Kasumi-1 (cell line): ENCODE measurements around the gene TNFAIP8.

Source experiments
- DNase-seq, 2 experiments: peaks; one replicate each; lab custom pipeline; 2025; lab: John Stamatoyannopoulos, UW

The TNFAIP8 gene

DNA sequence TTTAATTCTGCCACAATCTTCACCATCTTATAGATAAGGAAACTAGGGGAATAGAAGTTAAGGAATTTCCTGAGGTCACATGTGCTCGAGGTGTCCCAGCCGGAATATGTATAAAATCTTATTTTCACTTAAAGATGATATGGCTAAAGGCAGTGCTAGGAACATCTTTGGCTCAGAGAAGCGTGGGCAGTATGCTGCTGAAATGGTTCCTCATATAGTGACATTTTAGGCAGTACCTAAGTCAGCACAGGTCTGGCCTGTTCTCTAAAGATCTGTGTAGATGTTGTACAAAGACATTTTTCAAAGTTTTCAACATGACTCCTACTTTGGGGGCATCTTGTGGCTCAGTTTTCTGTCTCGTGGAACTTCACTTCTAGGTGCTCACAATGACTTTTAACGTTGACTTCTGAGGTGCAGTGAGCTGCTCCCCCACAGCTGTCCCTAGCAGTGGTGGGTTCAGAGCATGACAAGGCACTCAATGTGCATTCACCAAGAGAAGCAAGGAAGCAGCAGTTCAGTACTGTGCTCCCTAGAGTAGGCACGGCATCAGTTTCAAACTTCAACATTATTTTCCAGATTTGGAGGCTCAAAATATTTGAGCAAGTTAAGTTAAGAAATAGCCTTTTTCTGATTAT lies 40.3 kb downstream of the TNFAIP8 start:
- DNase-seq, result no peak

DNA sequence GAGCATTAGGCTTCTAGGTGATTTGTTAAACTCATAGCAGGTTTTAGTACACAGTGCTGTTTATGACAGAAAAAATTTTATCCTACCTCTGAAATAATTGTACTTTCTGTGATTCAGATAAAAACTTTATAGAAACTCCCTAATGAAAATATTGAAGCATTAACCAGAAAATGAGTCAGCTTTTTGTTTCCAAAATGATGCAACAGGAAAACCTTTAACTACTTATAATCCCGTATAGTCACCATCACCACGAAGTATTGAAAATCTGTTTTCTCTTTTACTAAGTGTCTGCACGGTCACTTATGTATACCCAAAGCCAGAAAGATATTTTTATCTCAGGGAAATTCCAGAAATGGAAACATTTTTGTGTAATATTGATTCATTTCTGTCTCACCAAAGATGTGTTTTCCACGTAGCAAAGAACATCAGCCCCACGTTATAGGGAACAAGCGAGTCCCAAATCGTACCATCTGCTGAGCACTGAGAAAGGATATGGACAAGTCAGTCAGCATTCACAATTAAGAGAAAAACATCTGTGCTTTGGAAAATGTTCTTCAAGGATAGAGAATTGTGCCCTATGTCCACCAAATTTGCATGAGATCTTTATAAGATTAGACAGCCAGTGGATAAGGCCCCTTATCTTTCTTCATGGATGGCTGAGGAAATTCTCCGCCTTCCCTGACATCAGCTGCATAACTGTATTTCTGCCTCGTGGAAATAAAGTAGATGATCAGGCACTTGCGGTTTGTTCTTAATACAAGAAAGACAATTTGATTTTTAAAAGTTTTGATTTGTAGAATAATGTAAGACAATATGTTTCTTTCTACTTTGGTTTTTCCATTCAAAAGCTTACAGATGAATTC lies 41.9 kb downstream of the TNFAIP8 start:
- DNase-seq, result no peak

DNA sequence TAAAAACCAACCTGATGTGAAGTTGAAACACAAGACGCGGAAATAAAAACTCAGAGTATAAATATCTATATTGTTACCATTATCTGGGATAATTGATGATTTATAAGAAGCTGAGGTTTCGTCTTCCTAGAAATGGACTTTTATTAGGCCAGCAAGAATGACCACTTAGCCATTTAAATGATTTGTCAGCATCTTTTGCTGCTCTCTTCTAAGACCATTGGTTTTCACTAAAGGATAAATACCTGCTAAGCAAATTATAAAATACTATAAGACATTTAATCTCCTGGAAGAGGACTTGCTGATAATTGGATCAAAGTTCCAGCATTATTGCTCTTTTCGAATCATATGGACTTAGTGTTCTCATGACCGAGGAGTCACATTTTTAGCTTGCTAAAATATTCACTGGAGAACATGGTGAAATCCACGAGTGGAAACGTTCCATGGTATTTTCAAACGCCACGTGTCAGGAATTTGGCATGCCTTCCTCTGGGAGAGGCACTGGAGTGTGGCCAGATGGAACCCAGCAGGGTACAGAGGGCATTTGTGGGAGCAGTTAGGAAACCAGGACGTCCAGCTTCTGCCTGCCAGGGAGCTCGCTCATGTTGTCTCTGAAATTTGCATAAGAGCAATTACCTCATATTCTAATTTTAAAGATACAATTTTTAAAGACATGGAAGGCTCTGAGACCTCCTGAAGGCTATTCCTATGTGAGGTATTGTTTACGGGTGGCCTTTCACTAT lies 43.1 kb downstream of the TNFAIP8 start:
- no peak for DNase-seq

DNA sequence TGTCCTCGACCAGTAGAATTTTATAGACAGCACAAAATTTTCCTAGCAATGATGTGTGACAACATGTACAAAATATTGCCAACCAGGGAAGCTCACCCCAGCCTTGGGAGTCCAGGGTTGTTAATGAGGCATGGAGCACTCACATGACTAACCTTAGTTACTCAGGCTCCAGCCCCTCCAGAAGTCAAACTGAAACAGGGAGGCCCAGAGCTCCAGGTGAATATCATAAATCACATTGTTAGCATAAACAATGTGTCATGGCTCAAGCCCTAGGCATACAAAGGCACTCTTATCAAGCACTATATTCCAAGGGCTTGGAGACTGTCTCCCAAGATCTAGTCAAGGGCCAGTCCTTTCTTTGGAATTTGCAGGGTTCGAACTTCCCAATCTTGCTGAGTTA lies 44.4 kb downstream of the TNFAIP8 start:
- no peak for DNase-seq

DNA sequence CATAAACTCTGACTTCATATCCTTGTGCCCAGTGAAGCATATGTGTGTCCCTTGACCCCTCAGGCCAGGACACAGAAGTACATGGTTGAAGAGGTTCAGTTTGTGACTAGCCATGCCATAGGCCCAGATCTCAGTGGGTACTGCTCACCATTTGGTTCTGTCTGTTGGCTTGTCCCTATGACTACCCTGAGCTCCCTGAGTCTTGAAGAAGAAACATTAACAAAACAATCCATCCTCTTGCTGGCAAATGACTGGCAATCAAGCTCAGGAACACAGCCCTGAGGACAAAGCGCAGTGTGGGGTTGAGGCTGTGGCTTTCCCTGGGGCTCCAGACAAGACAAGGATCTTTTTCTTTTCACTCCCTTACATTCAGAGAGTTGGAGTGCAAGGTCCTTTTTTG lies 46.3 kb downstream of the TNFAIP8 start:
- DNase-seq, result no peak

DNA sequence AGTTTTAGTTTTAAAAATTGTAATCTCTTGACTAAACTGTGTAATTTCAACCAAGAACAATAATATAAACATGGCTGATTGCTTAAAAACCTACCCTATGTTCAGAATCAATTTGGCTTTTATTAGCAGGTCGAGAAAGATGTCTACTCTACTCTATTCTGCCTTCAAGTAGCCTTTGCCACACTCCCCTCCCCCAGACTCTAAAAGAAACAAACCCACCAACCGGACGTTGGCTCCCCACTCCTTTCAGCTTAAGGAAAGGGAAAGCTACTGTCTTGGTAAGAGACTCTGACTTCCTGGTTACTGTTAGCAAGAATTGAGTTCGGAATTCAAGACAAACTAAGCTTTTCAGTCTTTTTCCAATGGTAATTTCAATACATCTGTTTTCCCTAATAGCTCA lies 46.7 kb downstream of the TNFAIP8 start:
- DNase-seq, result no peak

DNA sequence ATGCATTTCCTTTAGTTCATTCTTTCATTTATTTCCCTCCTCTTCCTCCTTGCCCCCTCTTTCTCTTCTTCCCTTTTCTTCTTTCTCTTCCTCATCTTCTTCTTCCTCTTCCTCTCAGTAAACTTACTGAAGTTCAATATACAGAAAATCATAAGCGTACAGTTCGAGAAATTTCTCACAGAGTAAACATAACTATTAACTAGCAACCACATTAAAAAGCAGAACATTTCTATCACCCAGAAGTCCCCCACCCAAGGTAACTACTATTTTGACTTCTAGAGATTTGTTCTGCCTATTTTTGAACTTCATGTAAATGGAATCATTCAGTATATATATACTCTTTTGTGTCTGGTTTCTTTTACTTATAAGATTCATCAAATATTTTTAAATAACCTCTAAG lies 48.2 kb downstream of the TNFAIP8 start:
- no peak for DNase-seq

DNA sequence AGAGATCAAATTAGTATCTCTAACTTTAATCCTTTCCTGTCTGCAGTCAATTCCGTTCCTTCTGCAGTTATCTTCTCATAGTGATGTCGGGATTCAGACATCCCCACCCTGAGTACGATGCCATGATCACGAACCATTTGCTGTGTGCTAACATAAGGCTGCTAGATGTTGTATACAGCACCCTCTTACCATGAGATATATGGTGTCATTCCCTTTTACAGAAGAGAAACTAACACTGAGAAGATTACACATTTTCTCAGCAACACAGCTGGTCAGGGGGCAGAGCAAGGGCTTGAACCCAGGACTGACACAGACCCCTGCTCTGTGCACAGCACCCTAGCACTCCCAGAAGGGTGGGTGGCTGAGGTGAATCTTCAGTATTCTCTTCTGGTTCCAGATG lies 49.6 kb downstream of the TNFAIP8 start:
- DNase-seq, result no peak

DNA sequence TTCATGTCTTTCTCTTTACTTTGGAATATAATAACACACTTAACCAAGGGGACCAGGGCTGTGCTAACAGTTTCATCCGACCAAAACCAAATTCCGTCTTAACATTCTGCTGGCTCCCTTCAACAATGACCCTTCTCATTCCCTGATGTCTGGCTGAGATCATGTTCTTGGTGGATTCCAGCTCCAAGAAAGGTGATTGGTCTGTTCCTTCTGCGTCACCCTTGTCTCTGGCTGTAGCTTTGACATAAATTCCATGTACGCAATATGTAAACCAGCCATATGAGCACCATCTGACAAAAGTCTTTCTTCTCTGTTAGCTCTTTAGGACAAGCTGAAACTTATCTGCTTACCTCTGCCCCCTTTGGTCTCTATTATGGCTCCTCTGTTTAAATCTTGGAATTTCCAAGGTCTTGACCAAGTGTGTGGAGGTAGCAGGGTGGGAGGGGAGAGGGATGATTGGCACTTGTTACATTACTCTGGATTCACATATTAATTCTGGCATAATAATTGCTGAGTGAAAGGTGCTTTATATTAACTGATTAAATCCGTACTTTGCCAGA lies 50.8 kb downstream of the TNFAIP8 start:
- no peak for DNase-seq

DNA sequence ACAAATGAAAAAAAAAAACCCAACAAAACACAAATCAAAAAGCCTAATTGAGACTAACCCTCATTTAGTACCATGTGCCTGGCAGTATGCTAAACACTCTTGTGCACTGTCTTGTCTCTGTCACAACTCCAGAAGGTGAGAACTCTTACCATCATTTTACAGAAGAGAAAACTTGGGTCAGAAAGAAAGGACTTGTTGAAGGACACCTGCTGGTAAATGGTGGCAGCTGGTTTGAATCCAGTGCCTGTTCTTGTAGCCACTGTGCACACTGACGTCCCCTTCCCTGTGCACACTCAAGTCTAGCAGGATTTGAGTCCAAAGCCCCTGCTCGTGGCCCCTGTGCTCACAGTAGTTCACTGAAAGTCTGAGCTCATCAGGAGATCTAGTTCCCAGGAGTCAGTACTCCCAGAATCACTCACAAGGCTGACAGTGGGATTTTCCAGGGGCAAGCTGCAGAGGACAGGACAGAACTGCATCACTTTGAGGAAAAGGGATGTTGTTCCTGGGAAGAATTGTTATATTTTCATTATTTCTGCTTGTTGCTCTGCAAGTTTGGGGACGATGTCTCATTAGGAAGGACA lies 53.5 kb downstream of the TNFAIP8 start:
- DNase-seq, result no peak

DNA sequence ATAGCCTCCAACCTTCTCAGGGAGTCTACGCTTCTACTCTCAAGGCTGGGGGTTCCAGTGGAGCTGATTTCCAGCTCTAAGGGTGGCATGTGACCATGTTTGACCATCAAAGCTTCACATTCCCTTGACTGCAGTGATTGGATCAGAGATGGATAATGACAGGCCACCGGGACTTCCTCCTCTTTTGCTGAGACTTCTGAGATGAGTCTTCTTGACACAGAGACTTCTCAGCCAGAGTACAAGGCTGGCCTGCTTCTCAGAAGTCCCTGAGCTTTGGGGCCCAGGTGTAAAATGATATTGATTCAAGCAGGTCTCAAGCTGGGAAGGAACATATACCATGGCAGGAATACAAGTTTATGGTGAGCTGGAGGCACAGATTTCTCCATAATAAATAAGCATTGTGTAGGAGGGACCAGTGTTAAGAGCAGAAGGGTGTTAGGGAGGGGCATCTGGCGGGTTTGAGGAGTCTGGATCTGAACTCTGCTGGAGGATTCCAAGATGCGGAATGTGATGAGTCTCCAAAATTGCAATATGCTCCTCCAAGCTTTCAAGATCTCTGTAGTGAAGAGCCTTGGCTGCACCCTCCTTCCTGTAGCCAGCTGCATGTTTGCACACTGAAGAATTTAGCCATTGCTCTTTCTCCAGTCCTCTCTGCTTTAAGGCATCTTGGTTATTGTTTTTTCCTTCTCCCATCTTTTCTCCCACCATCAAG lies 54.8 kb downstream of the TNFAIP8 start:
- DNase-seq, result no peak

DNA sequence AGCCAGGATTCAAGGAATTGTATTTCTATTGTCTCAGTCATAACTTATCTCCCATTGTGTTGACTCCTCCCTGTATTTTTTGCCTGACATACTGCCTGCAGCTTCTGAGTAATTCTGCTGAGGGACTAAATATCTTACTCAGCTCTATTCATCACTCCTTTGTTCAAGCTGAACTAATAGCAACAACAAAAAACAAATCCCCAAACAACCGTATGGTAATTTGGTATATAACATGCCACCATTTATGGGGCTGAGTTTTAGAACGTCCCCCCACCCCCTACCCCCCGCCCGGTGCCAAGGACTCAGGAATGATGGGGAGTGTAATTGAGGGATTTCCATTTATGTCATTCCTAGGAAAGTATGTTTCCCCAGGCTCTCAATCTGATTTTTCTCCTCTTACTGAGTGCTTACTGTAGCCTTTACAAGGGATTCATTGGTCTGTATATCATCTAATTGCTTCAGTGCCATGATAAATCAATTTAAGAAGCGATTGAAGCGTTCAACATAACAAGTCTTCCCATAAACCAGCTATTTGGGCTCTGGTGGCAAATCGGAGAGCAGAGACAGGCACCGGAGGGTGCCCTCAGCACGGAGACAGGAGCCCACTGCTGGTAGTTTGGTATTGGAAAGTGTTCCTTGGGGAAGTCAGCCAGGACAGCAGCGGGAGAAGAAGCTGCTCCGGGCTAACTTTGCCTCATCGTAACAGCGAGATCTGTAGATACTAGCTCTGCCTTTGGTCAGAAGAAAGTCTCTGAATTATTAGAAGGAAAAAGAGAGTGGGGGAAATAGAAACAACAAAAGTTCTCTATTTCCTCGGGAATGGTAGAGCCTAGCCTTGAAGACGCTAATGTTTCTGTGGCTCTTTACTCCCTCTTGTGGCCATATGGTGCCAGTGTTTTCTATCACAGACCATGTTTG lies 55.8 kb downstream of the TNFAIP8 start:
- DNase-seq, result peak; percentile 82 to 84

DNA sequence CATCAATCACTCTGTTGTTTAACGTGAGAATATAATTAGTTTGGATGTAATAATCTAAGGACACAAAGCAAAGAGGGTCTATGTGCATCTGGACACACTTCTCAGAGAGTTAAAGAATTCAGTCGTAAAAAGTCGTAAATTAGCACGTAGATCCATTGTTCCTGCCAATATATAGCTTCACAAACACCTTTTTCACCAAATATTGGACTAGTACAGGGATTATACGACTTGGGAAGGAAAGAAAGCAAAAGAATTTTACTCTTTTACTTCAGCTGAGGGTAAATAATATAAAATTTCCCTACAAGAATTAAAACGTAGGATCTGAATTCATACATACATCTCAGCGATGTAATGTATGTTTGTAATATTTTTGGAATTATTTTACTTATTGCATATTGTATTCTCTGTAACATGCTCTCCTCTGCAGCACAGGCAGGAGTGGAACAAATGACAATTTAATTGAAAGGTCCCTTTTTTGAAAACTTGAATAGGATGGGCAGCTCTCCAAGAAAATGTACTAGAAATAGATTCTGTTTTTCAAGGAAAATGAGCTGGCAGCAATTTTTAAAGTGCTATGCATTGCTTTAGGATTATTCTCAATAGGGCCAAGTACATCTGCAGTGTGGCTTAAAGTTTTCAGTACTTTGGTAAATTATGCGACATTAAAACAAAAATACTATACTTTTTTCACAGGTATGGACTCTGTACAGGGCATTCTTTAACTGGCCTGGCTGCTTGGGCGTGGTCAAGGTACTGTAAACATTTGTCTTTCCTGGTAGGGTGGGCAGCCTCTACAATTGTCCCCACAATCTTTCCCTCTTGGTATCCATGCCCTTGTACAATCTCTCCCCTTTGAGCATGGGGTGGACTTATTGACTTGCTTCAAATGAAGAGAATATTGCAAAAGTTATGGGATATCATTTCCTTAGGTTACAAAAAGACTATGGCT lies 56.7 kb downstream of the TNFAIP8 start:
- DNase-seq, result no peak

DNA sequence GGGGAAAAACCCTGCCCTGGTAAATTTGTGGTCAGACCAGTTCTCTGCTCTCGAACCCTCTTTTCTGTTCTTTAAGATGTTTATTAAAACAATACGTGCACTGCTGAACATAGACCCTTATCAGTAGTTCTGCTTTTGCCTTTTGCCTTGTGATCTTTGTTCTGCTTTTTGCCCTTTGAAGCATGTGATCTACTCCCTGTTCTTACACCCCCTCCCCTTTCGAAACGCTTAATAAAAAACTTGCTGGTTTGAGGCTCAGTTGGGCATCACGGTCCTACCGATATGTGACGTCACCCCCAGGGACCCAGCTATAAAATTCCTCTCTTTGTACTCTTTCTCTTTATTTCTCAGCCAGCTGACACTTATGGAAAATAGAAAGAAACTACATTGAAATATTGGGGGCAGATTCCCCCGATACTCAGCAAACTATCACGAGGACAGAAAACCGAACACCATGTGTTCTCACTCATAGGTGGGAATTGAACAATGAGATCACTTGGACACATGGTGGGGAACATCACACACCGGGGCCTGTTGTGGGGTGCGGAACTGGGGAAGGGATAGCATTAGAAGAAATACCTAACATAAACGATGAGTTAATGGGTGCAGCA lies 58.4 kb downstream of the TNFAIP8 start:
- DNase-seq, result peak; percentile 77 to 83

DNA sequence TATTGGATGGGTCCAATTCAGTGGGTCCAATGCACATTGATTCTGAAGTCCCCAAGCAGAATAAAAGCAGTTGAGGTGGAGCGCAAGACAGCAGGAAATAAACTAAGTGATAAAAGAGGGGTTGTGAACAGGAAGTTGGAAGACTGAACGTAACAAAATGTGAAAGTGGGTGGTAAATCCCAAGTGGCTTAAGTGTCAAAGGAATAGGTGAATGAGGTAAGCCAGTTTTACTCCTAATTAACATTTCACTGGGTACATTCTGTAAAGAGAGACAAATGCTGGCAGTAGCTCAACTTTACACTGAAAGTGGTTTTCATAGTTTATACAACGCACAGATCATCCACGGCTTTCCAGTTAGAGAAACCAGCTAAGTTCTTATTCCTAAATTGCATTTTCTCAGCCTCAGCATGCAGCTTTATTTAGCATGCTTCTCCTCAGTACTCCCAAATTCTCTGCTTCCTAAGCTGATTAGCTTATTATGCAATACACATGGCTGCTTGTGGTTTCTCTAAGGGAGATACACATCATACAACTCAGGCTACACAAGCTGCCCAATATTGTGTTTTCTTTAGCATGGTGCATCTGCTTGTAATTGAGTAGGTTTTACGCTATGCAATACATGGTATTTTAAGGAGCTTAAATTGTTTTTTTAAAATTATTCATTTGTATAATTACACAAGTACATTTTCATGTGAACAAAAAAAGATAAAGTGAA lies 62.2 kb downstream of the TNFAIP8 start:
- DNase-seq, result peak; percentile 47 to 60

DNA sequence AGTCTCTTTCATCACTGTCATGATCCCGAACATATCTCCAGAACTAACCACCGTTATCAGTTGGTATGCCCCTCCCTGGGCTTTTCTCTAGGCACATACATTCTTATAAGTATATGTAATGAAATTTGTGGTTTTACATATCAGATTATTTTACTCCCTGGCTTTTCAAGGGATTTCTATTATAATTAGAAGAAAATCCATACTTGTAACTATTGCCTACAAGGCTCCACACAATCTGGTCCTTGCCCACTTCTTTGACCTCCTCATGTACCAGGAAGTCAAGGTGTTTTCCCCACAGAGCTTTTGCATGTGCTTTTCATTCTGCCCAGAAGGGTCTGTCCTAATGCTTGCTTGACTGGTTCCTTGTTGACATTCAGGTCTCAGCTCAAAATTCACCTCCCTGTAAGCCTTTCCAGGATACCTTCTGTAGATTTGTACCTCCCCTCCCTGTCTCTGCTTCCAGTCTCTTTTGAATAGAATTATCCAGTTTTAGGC lies 62.8 kb downstream of the TNFAIP8 start:
- no peak for DNase-seq

DNA sequence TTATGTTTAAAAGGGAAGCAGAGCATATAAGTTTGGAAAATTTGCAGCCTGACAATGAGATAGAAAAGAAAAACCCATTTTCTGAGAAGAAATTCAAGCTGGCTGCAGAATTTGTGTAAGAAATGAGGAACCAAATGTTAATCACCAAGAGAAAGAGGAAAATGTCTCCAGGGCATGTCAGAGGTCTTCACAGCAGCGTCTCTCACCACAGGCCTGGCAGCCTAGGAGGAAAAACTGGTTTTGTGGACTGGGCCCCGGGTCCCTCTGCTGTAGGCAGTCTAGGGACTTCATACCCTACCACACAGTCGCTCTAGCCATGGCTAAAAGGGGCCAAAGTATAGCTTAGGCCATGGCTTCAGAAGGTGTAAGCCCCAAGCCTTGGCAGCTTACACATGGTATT lies 64.3 kb downstream of the TNFAIP8 start:
- DNase-seq, result peak; percentile 66 to 74

DNA sequence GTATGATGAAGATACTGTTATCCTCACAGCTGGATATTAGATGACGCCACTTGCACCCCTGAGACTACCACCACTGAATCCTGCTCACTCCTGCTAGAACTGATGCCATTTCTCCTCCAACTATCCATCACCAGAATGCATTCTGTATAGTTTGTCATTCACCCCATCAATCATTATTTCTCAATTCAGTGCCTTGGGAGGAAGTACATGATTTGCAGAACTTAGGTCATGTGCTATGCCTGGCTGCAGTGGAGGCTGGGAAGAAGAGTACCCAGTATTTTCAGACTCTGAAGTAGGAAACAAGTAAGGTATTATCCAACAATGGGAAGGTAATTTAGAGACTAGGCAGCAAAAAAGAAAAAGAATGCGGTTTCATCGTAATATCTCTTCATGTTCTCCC lies 70.2 kb downstream of the TNFAIP8 start:
- peak in 1 of 2 experiments; percentile 23 for DNase-seq
